KMS-11 (cell line): ENCODE measurements around the gene NDOR1.
A peak's percentile ranks its signal among the peaks of the same experiment; 100 is the strongest.

ENCODE experiments used
- H2AFZ ChIP-seq: fragments of 200-600 bp; sonication (generic); 2 replicates; pipeline ENCODE4 v1.6.1; 2016; ENCODE audit warnings: antibody characterized with exemption, mixed run types, low read depth
- H3K27ac ChIP-seq: fragments of 200-600 bp; sonication (generic); 2 replicates; pipeline ENCODE4 v1.6.1; 2016; ENCODE audit warnings: mild to moderate bottlenecking, mixed run types
- H3K27me3 ChIP-seq: fragments of 200-600 bp; sonication (generic); 2 replicates; pipeline ENCODE4 v1.6.1; 2017; ENCODE audit warnings: mild to moderate bottlenecking, low read depth, mixed run types, moderate library complexity; ENCODE audit not compliant: insufficient read depth
- H3K36me3 ChIP-seq: fragments of 200-600 bp; sonication (generic); 2 replicates; pipeline ENCODE4 v1.6.1; 2017; ENCODE audit warnings: mild to moderate bottlenecking, mixed run types; ENCODE audit not compliant: insufficient read depth
- H3K4me1 ChIP-seq: fragments of 200-600 bp; sonication (generic); 2 replicates; pipeline ENCODE4 v1.6.1; 2016; ENCODE audit warnings: mild to moderate bottlenecking, low read depth, mixed run types; ENCODE audit not compliant: poor library complexity, severe bottlenecking
- H3K4me2 ChIP-seq: fragments of 200-600 bp; sonication (generic); 2 replicates; pipeline ENCODE4 v1.7.0; 2016; ENCODE audit warnings: mild to moderate bottlenecking, mixed run types
- H3K4me3 ChIP-seq: fragments of 200-600 bp; sonication (generic); IDR thresholded peaks from 2 replicates; pipeline ENCODE4 v1.6.1; 2017; ENCODE audit warnings: low read depth, low read length, mixed read lengths; ENCODE audit not compliant: insufficient read depth
- H3K79me2 ChIP-seq: fragments of 200-600 bp; sonication (generic); 2 replicates; pipeline ENCODE4 v1.6.1; 2016; ENCODE audit warnings: low read depth, mixed run types; ENCODE audit not compliant: insufficient read depth
- H3K9ac ChIP-seq: fragments of 200-600 bp; sonication (generic); 2 replicates; pipeline ENCODE4 v1.6.1; 2016; ENCODE audit warnings: mild to moderate bottlenecking, mixed run types
- H4K20me1 ChIP-seq: fragments of 200-600 bp; sonication (generic); 2 replicates; pipeline ENCODE4 v1.6.1; 2016; ENCODE audit warnings: mild to moderate bottlenecking, mixed run types; ENCODE audit not compliant: insufficient read depth
- CTCF ChIP-seq: fragments of 200-600 bp; sonication (generic); conservative IDR thresholded peaks from 2 replicates; pipeline ENCODE4 v1.6.1; 2017; ENCODE audit warnings: low read depth, mild to moderate bottlenecking, antibody characterized with exemption, low read length, moderate library complexity, mixed read lengths

NDOR1 gene

GRCh38 chr9:137223078-137223970, 17.8 kb downstream of the NDOR1 start:
- no peak for TF ChIP-seq CTCF
- Histone ChIP-seq H3K9ac (peak overlapping the region; percentile 48), H2AFZ (peak overlapping the region; percentile 73), H3K4me3 (no peak overlapping the region), H3K27ac (no peak overlapping the region), H4K20me1 (no peaks in the 10 kb centered on the region), H3K27me3 (peaks cover 3% of the 10 kb centered on the region; the same call in 1 of the 2 replicates), H3K79me2 (no peaks in the 10 kb centered on the region), H3K36me3 (no peaks in the 10 kb centered on the region), H3K4me2 (peak overlapping the region; percentile 88), H3K4me1 (peaks cover 10% of the 10 kb centered on the region)

- no peak within 1 kb of the TSS for H3K9ac ChIP-seq
- peak within 1 kb of the TSS; percentile 73 for H2AFZ ChIP-seq
- no peak for TF ChIP-seq CTCF
- peak within 1 kb of the TSS; percentile 80 for H3K4me2 ChIP-seq
- no peak within 1 kb of the TSS for H3K4me3 ChIP-seq
- H4K20me1 ChIP-seq: no peaks in the 10 kb centered on the region
- H3K27me3 ChIP-seq: peaks cover 15% of the 10 kb centered on the region
- no peaks in the 10 kb centered on the region for H3K36me3 ChIP-seq
- peaks cover 10% of the 10 kb centered on the region for H3K4me1 ChIP-seq
- no peak within 1 kb of the TSS for H3K27ac ChIP-seq
- H3K79me2 ChIP-seq: no peaks in the 10 kb centered on the region
Measured at GRCh38 chr9:137224830-137225694, 19.6 kb downstream of the NDOR1 start, which contains the start of gene CYSRT1. Gene CYSRT1, plus strand, starts transcription at chr9:137225174. Its CDS starts 448 bp downstream, at chr9:137225622.

- Histone ChIP-seq H4K20me1 (no peaks in the 10 kb centered on the region), H2AFZ (no peak overlapping the region), H3K27me3 (peaks cover 19% of the 10 kb centered on the region), H3K4me3 (no peak overlapping the region), H3K36me3 (no peaks in the 10 kb centered on the region), H3K27ac (no peak overlapping the region), H3K79me2 (no peaks in the 10 kb centered on the region), H3K4me2 (no peak overlapping the region), H3K4me1 (peaks cover 10% of the 10 kb centered on the region), H3K9ac (no peak overlapping the region)
- no peak for TF ChIP-seq CTCF
Measured at GRCh38 chr9:137225699-137226331, 20.3 kb downstream of the NDOR1 start.

GRCh38 chr9:137226338-137227053, 21.0 kb downstream of the NDOR1 start:
- H4K20me1 ChIP-seq: no peaks in the 10 kb centered on the region
- no peak overlapping the region for H3K4me3 ChIP-seq
- H2AFZ ChIP-seq: no peak overlapping the region
- H3K4me2 ChIP-seq: no peak overlapping the region
- TF ChIP-seq CTCF: no peak
- peaks cover 26% of the 10 kb centered on the region for H3K27me3 ChIP-seq
- H3K79me2 ChIP-seq: no peaks in the 10 kb centered on the region
- no peak overlapping the region for H3K9ac ChIP-seq
- H3K27ac ChIP-seq: no peak overlapping the region
- H3K4me1 ChIP-seq: peaks cover 10% of the 10 kb centered on the region
- H3K36me3 ChIP-seq: no peaks in the 10 kb centered on the region
